ENCODE measurements around the gene SLAMF6.
"Not testable (repeated sequence)": the region's sequence is repeated elsewhere in the genome, so short reads cannot be mapped to it uniquely, and the experiment has no call there.

The SLAMF6 gene

DNA sequence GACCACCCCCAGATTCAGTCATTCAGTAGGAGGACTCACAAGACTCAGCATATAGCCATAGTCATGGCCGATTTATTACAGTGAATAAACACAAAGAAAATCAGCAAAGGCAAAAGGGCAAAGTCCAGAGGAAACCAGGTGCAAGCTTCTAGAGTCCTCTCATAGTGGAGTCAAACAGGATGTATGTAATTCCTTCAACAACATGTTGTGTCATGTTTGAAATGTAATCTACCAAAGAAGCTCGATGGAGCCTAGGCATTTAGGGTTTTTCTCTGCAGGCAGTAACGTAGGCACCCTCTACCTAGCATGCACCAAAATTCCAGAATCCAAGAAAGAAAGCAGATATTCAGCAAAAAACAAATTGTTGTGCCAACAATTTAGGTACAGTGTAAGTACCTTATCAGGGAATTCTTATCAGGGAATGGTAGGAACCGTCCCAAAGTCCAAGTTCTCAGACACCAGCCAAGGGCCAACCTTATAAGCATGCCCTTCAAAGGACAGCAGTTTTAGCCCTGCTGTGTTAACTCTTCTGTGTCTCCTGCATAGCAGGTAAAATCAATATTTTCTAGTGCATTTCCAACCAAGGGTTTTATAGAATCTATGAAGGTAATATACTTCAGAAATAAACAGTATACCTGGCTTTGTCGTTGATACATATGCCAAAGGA lies 16.1 kb upstream of the SLAMF6 start:
- H3K4me3 ChIP-seq (ENCODE audit: low read depth, low read length), result no peak overlapping the region
- TF ChIP-seq, protein P1, sequence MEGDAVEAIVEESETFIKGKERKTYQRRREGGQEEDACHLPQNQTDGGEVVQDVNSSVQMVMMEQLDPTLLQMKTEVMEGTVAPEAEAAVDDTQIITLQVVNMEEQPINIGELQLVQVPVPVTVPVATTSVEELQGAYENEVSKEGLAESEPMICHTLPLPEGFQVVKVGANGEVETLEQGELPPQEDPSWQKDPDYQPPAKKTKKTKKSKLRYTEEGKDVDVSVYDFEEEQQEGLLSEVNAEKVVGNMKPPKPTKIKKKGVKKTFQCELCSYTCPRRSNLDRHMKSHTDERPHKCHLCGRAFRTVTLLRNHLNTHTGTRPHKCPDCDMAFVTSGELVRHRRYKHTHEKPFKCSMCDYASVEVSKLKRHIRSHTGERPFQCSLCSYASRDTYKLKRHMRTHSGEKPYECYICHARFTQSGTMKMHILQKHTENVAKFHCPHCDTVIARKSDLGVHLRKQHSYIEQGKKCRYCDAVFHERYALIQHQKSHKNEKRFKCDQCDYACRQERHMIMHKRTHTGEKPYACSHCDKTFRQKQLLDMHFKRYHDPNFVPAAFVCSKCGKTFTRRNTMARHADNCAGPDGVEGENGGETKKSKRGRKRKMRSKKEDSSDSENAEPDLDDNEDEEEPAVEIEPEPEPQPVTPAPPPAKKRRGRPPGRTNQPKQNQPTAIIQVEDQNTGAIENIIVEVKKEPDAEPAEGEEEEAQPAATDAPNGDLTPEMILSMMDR (IDR thresholded peaks at IDR 0.05; ENCODE audit: low read depth, low read length), result no peak
- DNase-seq (ENCODE audit: low read depth, low spot score), result no peak
- in situ Hi-C loops (cut with HindIII; ENCODE audit: low sequenced_read_pairs), result no loop called here

DNA sequence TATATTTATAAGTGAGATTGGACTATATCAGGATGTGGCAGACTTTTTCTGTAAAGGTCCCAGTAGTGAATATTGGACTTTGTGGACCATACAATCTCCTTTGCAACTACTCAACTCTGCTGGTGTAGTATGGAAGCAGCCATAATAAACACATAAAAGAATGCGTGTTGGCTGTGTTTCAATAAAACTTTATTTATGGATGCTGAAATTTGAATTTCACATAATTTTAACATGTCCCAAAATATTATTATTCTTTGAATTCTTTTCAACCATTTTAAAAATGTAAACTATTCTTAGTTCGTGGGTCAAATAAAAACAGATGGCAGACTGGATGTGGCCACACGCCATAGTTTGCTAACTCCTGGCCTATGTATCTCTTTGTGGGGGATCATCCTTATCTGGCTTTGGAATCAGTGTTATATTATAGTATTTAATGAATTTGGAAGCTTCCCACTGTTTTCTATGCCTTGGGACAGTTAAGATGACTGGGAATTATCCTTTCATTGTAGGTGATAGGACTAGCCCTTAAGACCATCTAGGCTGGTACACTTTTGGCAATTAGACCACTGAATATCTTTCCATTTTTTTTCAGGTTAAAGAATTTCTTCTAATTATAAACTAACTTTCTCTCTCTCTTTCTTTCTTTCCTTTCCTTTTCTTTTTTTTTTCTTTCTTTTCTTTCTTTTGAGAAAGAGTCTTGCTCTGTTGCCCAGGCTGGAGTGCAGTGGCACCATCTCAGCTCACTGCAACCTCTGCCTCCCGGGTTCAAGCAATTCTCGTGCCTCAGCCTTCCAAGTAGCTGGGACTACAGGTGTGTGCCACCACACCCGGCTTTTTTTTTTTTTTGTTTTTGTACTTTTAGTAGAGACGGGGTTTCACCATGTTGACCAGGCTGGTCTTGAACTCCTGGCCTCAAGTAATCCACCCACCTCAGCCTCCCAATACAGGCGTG lies 14.9 kb upstream of the SLAMF6 start:
- no peak overlapping the region for H3K4me3 ChIP-seq (ENCODE audit: low read depth, low read length)
- DNase-seq (ENCODE audit: low read depth, low spot score), result no peak
- in situ Hi-C loops (cut with HindIII; ENCODE audit: low sequenced_read_pairs), result no loop called here

DNA sequence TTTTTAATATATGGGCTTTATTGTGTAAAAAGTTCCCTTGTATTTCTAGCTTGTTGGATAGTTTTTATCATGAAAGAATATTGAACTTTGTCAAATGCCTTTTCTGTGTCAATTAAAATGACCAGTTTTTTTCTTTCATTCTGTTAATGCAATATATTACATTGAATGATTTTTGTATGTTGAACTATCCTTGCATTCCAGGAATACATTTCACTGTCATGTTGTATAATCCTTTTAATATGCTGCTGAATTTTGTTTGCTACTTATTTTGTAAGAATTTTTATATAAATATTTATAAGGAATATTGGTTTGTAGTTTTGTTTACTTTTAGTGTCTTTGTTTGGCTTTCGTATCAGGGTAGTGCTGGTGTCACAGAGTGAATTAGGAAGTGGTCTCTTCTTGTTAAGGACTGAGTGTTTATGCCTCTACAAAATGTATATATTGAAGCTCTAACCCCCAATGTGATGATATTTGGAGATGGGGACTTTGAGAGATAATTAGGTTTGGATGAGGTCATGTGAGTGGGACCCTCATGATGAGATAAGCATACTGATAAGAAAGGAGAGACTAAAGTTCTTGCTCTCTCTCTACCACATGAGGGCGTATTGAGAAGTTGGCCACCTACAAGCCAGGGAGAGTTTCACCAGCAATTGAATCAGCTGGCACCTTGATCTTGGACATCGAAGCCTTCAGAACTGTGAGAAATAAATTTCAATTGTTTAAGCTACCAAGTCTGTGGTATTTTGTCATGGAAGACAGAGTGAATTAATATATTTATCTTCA lies 12.0 kb upstream of the SLAMF6 start:
- in situ Hi-C loops (cut with HindIII; ENCODE audit: low sequenced_read_pairs), result no loop called here
- TF ChIP-seq, protein P1 (IDR thresholded peaks at IDR 0.05; ENCODE audit: low read depth, low read length), result no peak
- H3K4me3 ChIP-seq (ENCODE audit: low read depth, low read length), result no peak overlapping the region
- no peak for DNase-seq (ENCODE audit: low read depth, low spot score)

More for the DNA sequence above, 14.9 kb upstream of the SLAMF6 start:
- TF ChIP-seq, protein P1 (IDR thresholded peaks at IDR 0.05; ENCODE audit: low read depth, low read length), result no peak

DNA sequence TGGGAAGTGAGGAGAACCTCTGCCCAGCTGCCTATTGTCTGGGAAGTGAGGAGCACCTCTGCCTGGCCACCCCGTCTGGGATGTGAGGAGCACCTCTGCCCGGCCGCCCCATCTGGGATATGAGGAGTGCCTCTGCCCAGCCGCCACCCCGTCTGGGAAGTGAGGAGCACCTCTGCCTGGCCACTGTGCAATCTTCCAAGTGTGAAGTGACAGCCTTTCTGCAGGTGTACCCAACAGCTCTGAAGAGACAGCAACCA lies 9.4 kb upstream of the SLAMF6 start:
- DNase-seq (ENCODE audit: low read depth, low spot score); in situ Hi-C loops (cut with HindIII; ENCODE audit: low sequenced_read_pairs); H3K4me3 ChIP-seq (ENCODE audit: low read depth, low read length): not testable (repeated sequence)

DNA sequence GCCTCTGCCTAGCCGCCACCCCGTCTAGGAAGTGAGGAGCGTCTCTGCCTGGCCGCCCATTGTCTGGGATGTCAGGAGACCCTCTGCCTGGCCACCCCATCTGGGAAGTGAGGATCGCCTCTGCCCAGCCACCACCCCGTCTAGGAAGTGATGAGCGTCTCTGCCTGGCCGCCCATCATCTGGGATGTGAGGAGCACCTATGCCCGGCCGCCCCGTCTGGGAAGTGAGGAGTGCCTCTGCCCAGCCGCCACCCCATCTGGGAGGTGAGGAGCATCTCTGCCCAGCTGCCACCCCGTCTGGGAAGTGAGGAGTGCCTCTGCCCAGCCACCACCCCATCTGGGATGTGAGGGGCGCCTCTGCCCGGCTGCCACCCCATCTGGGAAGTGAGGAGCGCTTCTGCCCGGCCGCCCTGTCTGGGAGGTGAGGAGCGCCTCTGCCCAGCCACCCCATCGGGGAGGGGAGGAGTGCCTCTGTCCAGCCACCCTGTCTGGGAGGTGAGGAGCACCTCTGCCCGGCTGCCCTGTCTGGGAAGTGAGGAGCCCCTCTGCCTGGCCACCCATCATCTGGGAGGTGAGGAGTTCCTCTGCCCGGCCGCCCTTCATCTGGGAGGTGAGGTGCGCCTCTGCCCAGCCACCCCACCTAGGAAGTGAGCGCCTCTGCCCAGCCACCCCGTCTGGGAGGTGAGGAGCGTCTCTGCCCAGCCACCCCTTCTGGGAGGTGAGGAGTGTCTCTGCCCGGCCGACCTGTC lies 8.9 kb upstream of the SLAMF6 start:
- H3K4me3 ChIP-seq (ENCODE audit: low read depth, low read length); DNase-seq (ENCODE audit: low read depth, low spot score); in situ Hi-C loops (cut with HindIII; ENCODE audit: low sequenced_read_pairs): not testable (repeated sequence)

DNA sequence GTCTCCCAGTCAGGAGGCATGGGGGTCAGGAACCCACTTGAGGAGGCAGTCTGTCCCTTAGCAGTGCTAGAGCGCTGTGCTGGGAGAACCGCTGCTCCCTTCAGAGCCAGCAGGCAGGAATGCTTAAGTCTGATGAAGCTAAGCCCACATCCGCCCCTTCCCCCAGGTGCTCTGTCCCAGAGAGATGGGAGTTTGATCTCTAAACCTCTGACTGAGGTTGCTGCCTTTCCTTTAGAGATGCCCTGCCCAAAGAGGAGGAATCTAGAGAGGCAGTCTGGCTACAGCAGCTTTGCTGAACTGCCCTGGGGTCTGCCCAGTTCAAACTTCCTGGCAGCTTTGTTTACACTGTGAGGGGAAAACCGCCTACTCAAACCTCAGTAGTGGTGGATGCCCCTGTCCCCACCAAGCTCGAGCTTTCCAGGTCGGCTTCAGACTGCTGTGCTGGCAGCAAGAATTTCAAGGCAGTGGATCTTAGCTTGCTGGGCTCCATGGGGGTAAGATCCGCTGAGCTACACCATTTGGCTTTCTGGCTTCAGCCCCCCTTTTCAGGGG lies 6.4 kb upstream of the SLAMF6 start:
- DNase-seq (ENCODE audit: low read depth, low spot score); in situ Hi-C loops (cut with HindIII; ENCODE audit: low sequenced_read_pairs): not testable (repeated sequence)

DNA sequence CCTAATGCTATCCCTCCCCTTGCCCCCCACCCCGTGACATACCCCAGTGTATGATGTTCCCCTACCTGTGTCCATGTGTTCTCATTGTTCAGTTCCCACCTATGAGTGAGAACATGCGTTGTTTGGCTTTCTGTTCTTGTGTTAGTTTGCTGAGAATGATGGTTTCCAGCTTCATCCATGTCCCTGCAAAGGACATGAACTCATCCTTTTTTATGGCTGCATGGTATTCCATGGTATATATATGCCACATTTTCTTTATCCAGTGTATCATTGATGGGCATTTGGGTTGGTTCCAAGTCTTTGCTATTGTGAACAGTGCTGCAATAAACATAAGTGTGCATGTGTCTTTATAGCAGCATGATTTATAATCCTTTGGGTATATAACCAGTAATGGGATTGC lies 734 bp upstream of the SLAMF6 start:
- H3K4me3 ChIP-seq (ENCODE audit: low read depth, low read length); DNase-seq (ENCODE audit: low read depth, low spot score); in situ Hi-C loops (cut with HindIII; ENCODE audit: low sequenced_read_pairs): not testable (repeated sequence)

More for the DNA sequence above, 6.4 kb upstream of the SLAMF6 start:
- not testable (repeated sequence) for H3K4me3 ChIP-seq (ENCODE audit: low read depth, low read length)

DNA sequence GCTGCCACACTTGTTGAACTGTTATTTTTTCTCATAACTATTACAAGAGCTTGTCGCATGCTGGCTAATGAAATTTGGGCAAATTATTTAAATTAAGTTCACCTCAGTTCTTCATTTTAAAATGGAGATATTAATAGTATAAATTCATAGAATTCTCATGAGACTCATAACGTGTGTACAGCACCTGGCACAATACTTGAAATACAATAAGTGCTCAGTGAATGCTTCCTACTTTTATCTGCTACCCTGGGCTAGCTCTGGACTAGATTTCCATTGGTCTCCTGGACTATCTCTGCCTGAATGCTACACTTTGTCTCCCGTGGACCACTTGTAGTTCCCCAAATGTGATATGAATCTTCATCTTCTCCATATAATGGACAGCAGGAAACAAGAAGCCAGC lies 919 bp downstream of the SLAMF6 start:
- H3K4me3 ChIP-seq (ENCODE audit: low read depth, low read length), result no peak overlapping the region
- TF ChIP-seq, protein P1 (IDR thresholded peaks at IDR 0.05; ENCODE audit: low read depth, low read length), result no peak
- no peak for DNase-seq (ENCODE audit: low read depth, low spot score)
- in situ Hi-C loops (cut with HindIII; ENCODE audit: low sequenced_read_pairs), result no loop called here

Data from astrocyte of the spinal cord (primary cell).